DMS153 (cell line): ENCODE data around the gene NXN.
"Not testable (repeated sequence)": the region's sequence is repeated elsewhere in the genome, so short reads cannot be mapped to it uniquely, and the experiment has no call there.

Experiments
- DNase-seq: peaks from one replicate; lab custom pipeline; 2025; lab: John Stamatoyannopoulos, UW

The NXN gene

DNA sequence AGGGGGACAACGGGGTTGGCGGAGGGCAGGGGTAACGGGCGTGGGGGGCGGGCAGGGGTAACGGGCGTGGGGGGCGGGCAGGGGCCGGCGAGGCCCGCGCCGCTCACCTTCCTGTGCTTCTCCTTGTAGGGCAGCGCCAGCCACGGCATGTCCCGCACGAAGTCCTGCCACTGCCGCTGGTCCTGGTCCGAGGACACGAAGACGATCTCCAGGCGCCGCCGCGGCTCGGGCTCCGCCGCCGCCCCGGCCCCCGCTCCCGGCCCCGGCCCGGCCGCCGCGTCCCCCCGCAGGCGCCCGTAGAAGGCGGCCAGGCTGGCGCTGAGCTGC, 401 bp downstream of the NXN start:
- no peak for DNase-seq

- no peak for DNase-seq
Observed at GRCh38 chr17:978103-979093, 1.2 kb downstream of the NXN start.

DNA sequence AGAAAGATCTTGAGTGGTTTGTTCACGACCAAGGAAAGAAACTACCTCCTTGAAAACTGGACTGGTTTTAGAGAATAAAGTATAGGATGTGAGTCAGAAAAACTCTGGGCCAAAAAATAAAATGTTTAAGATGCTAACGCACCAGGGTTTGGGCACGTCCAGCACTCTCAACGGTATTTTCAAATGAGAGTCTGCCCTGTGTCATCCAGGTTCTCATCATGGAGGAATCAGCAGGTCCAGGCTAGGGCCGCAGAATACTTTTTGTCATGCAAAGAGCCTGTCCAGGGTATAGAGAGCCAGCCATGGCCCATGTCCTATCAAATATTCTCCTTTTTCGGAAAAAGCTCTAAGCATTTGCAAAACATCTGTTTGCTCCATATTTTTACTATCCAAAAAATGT, 2.4 kb downstream of the NXN start:
- DNase-seq = no peak

GRCh38 chr17:976312-976711, 3.3 kb downstream of the NXN start:
- no peak for DNase-seq

DNA sequence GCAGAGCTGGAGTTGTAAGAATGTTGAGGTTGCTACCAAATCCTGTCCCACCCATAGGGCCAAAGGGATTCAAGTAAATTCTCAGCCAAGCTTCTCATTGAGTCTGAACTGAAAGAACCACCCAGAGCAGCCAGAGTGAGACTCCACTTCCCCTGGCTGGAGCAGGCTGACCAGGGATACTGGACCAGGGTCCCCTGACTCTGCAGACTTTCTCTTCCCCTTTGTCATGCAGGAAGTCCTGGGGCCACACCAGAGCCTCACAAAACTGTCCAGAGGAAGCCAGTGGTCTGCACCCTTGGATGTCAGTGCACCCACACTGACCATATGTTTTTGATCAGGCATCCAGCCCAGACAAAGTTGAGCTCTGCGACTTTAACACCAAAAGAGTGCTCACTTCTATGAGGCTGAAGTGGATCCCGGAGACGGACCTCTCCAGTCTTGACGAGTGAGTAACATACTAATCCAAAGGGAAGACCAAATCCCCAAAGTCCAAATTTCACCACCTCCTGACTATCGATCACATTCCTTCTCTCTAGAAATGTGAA, 4.1 kb downstream of the NXN start:
- no peak for DNase-seq

GRCh38 chr17:974778-975177, 4.8 kb downstream of the NXN start:
- not testable (repeated sequence) for DNase-seq

- no peak for DNase-seq
Observed at GRCh38 chr17:973053-973452, 6.5 kb downstream of the NXN start.

- DNase-seq = not testable (repeated sequence)
Observed at GRCh38 chr17:971861-972260, 7.7 kb downstream of the NXN start.

GRCh38 chr17:970364-970763, 9.2 kb downstream of the NXN start:
- DNase-seq = no peak

DNA sequence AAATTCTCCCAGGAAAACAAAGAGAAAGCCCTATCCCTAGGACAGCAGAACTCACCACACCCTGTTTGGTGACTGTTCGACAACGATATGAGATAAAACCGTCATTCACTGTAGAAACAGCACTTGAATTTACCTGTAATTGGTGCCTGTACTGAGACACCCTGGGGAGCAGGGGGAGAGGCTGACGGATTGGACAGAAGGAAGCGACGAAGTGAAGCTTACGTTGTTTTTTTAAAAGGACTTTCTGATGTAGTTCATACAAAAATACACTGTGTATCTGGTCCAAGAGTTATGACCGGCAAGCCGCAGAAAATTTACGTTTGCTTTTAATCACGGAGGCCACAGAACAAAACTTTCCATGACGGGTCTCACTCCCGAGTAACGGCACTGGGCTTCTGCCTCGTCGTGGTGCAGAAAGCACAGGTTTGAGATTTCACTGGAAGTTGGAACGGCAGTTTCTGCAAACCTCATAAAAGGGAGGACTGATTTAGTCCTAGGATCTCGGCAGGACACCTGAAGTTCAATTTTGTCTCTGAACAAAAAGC, 9.7 kb downstream of the NXN start:
- peak; percentile 11 for DNase-seq

- DNase-seq = peak; percentile 28
Observed at GRCh38 chr17:968812-969730, 10.5 kb downstream of the NXN start.

DNA sequence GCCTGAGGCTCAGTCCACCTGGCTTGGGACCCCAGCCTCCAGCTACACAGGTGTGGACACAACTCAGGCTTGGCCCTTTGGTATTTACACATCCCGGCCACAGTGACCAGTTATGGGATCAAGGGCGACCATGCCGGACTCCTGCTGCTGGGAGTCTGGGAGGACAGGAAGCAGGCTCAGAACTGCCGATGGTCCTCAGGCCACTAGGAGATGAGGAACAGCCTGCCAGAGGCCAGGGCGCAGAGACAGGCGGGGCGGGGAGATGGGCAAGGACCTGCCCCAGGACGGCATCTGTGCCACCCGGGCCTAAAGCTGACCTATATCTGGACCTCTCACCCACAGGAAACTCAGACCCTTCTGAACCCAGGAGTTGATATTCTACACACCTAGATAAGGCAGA, 12.5 kb downstream of the NXN start:
- DNase-seq = no peak

DNA sequence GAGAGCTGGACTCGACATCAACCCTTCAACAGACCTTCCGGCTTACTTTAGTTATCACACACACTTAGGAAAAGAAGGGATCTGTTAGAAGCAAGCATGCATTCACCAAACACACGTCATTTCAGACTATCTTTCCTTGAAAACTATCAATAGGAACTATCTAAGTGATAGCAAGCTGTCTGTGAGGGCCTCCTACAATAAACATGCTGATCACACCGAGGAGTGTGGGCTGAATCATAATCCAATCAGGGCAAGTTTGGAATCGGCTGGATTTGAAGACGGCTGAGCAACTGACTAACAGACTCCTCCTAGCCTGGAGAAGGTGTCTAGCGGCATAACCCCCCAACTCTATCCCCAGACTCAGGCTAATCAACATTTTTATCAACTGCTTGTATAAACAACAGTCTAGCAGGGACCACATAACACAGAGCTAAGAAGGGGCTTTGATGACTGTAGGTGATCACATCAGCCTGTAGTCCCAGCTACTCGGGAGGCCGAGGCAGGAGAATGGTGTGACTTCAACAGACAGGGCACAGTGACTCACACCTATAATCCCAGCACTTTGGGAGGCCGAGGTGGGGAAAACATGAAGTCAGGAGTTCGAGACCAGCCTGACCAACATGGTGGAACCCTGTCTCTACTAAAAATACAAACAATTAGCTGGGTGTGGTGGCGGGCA, 14.1 kb downstream of the NXN start:
- DNase-seq = no peak

DNA sequence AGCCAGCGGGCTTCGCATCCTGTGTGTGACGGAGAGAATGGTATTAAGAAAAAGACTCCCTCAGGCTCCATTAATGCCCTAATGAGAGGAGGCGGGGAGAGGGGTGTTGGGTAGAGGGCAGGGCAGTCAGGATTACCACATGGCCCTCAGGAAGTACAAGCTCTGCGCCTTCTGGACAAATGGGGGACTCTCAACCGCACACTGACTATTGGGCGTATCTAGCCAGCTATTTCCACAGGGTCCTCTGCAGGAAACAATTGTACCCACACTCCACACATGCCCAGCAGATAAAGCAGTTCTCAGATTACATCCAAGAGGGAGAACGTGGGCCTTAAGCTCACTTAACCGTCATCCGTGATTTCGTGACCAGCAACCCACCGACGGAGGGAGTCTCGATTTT, 14.7 kb downstream of the NXN start:
- no peak for DNase-seq

DNA sequence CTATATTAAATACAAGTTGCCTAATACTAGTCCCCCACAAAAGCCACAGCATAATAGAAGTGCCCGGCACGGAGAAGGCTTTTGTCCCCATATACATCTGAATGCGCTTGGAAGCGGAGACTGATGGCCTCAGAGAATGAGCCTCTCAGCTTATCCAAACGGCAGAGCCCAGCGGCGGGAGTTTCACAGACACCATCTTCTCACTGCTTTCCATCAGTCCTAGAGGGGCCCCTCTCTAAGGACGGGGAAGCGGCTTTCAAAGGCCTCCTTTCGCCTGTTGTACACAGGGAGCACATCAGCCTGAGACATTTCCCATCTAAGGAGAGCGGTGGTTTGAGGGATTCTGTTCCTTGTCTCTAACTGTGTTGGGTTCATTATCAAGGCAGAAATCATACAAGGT, 16.9 kb downstream of the NXN start:
- no peak for DNase-seq

GRCh38 chr17:962166-962565, 17.4 kb downstream of the NXN start:
- no peak for DNase-seq

DNA sequence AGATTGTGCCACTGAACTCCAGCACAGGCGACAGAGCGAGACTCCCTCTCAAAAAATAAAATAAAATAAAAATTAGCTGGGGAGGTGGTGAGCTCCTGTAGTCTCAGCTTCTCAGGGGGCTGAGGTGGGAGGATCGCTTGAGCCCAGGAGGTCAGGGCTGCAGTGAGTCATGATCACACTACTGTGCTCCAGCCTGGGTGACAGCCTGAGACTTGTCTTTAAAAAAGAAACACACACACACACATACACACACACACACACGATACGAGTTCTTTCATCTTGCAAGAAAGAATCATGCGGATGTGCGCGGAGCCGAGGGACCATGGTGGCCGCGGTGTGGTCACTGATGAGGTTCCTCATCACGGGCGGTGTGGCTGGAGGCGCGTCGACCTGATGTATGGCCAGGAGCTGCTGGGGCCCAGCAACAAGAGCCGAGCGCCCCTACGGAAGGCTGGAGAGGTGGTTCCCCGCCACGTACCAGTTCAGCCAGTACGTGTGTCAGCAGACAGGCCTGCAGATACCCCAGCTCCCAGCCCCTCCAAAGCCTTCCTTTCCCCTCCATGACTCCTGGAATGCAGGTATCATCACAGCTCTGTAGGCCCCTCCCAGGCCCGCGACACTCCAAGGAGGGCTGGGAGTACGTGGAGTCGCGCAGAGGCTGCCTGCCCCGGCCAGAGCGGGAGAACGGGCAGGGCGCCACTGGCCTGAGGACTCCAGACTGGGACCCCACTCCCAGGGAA, 20.7 kb downstream of the NXN start:
- DNase-seq = no peak

DNA sequence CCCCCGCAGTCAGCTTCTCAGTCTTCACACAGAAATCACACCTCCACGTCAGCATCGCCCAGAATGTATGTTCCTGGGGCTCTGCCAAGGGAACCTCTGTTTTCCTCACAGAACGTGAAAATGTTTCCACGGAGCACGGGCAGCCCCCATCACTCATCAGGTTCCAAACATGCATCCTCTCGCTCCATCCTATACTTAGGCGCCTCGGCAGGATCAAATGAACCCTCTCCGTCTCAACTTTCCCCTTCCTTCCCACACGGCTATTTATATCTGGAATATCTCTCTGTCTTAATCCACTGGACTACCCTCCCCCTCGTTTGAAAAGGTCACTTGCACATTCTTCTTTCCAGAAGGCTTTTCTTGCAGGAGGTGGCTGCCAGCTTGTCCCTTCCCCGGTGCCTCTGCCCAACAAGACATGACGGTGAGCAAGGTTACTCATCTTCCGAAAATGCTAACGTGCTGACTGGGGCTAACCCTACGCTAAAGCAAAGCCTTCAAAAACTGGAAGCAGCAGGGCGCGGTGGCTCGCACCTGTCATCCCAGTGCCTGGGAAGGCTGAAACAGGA, 21.6 kb downstream of the NXN start:
- DNase-seq = no peak

- no peak for DNase-seq
Observed at GRCh38 chr17:956905-957304, 22.7 kb downstream of the NXN start.

DNA sequence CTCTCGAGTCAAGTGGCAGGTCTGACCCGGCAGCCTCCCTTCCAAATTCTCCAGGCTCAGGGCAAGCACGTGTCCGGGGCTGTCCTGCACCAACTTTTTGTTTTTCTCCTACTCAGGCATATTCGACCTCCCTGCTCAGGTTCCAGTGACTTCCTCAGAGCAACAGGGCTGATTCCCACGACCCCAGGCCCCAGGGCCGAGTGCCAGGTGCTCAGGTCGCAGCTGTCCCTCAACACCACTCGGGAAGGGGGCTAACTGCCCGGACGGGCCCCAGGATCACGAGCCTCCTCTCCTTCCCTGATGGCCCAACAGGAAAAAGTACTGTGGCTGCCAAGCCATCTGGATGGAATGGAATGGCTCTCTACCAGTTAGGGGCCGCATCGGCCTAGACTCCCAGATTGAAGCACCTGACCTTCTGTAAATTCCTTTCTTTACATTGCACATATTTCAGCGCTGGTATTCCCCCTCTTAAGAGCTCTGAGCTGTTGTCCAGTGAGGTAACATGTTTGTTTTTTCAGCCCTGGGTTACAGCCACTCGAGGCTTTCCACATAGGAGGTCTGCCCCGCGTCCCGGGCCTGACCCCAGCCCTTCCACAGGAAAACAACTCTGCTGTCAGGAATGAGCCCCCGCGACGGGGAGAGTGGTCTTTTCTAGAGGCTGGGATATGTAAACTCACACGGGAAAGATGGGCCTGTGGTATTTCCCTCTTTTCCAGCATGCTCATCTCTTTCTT, 25.0 kb downstream of the NXN start:
- no peak for DNase-seq
